Heart left ventricle (tissue), 13 donors: ENCODE results near the gene CCDC50.

Experiments
- POLR2A ChIP-seq, 2 donors: fragments of 450-650 bp; IDR thresholded peaks; one replicate each; pipeline ENCODE4 v1.6.1; 2017; ENCODE audit warnings: antibody characterized with exemption in 2 of 2, mild to moderate bottlenecking in 2 of 2, moderate library complexity in 2 of 2
- TF ChIP-seq, protein P1 (sequence below), 12 donors: fragments of 200-600 bp; sonication (generic) in 4 of 12; IDR thresholded peaks; one replicate each; pipeline versions ENCODE4 v1.5.0 to v1.8.0; 2018 to 2022; ENCODE audit warnings: antibody characterized with exemption in 12 of 12, mild to moderate bottlenecking in 5 of 12
- donor health status: ischemic (EF 13 %, LVEDD 7.1; RV severe dilation, severe dysfunction).
- donor health status: DM: no; HTN: yes; CAD: no.
- donor health status: DM: no; HTN: no; CAD: no.
- donor health status: ischemic (EF 25% LVEDD 6.9; RV normal size, moderate dysfunction).
- donor health status: ischemic (EF 25% LVEDD 5.7; RV mildly dilated, moderate dysfunction).
- donor health status: ischemic (EF 35%, LVEDD 5.7; RV mildly dilated, moderate dysfunction).
- donor health status: nonischemic (EF 11% LVEDD 7.7; RV severe dilation, severe dysfunction).
- donor health status: DM: yes; HTN: yes; CAD: no.
- donor health status: PGD.
- donor health status: ischemic (EF 29% LVEDD 5.4; RV normal size, mild dysfunction).
- donor health status: nonischemic (EF 23%, LVEDD 6.1; RV moderate dilation, normal function).

DNA sequence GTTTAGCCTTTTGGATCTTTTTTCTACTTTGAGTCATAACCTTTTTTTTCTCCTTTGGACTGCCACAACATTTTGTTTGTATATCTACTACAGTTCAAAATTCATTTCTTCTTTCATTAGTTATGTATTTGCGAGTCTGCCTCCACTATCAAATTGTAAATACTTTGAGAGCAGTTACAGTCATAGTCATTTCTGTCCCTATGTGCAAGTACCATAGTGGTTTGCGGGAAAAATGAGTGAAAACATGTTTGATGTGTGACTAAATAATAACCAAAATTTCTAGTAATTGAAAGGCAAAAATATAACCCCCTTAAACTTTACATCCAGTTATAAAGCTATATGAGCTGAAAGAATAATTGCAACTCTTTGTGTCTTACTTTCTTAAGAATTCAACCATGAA, 45.8 kb upstream of the CCDC50 start:
- TF ChIP-seq, protein P1, sequence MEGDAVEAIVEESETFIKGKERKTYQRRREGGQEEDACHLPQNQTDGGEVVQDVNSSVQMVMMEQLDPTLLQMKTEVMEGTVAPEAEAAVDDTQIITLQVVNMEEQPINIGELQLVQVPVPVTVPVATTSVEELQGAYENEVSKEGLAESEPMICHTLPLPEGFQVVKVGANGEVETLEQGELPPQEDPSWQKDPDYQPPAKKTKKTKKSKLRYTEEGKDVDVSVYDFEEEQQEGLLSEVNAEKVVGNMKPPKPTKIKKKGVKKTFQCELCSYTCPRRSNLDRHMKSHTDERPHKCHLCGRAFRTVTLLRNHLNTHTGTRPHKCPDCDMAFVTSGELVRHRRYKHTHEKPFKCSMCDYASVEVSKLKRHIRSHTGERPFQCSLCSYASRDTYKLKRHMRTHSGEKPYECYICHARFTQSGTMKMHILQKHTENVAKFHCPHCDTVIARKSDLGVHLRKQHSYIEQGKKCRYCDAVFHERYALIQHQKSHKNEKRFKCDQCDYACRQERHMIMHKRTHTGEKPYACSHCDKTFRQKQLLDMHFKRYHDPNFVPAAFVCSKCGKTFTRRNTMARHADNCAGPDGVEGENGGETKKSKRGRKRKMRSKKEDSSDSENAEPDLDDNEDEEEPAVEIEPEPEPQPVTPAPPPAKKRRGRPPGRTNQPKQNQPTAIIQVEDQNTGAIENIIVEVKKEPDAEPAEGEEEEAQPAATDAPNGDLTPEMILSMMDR (IDR thresholded peaks at IDR 0.05): no peak
- no peak for TF ChIP-seq POLR2A (IDR thresholded peaks at IDR 0.05)
